GM23338 (cell line): Measurements from ENCODE around the gene TAC3.

Experiments
- EZH2 ChIP-seq: fragments of 200-600 bp; sonication (generic); IDR thresholded peaks from one replicate; pipeline ENCODE4 v1.8.0; 2017; ENCODE audit warnings: antibody characterized with exemption, mild to moderate bottlenecking, low read depth; ENCODE audit not compliant: unreplicated experiment
- EZH2phosphoT487 ChIP-seq: fragments of 200-600 bp; sonication (generic); IDR thresholded peaks from one replicate; pipeline ENCODE4 v1.8.1; 2018; ENCODE audit warnings: antibody characterized with exemption; ENCODE audit not compliant: unreplicated experiment
- JUNB ChIP-seq: IDR thresholded peaks from one replicate; pipeline ENCODE4 v1.6.1; 2016; ENCODE audit warnings: antibody characterized with exemption; ENCODE audit not compliant: unreplicated experiment
- POLR2AphosphoS5 ChIP-seq: IDR thresholded peaks from 2 replicates; pipeline ENCODE4 v1.6.1; 2016; ENCODE audit warnings: antibody characterized with exemption, low read depth
- TF ChIP-seq, protein P1 (sequence below): IDR thresholded peaks from one replicate; pipeline ENCODE4 v1.6.1; 2018; ENCODE audit warnings: antibody characterized with exemption; ENCODE audit not compliant: unreplicated experiment
- TF ChIP-seq, protein P2 (sequence below), 2 experiments: fragments of 200-600 bp in 1 of 2; sonication (generic) in 1 of 2; conservative IDR thresholded peaks; 2 replicates each; pipeline versions ENCODE4 v1.5.1 to v1.6.1; 2016 to 2017; ENCODE audit warnings: antibody characterized with exemption in 2 of 2, low read depth in 2 of 2, mild to moderate bottlenecking in 2 of 2, moderate library complexity in 1 of 2
- TF ChIP-seq, protein P3 (sequence below): IDR thresholded peaks from 2 replicates; pipeline ENCODE4 v1.6.1; 2016; ENCODE audit warnings: antibody characterized with exemption

DNA sequence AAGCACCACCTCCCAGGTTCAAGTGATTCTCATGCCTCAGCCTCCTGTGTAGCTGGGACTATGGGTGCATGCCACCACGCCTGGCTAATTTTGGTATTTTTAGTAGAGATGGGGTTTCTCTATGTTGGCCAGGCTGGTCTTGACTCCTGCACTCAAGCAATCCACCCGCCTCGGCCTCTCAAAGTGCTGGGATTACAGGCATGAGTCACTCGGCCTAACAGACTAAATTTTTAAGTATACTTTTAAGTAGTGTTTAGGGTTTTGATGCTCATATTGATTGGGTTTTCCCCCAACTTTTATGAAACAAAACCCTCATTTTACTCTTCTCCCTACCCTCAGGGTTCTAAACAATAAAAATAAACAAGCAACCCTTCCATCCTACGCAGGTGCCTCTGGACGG, 28.1 kb upstream of the TAC3 start:
- TF ChIP-seq JUNB (no peak), EZH2 (no peak), POLR2AphosphoS5 (no peak), EZH2phosphoT487 (no peak)
- TF ChIP-seq, protein P1, sequence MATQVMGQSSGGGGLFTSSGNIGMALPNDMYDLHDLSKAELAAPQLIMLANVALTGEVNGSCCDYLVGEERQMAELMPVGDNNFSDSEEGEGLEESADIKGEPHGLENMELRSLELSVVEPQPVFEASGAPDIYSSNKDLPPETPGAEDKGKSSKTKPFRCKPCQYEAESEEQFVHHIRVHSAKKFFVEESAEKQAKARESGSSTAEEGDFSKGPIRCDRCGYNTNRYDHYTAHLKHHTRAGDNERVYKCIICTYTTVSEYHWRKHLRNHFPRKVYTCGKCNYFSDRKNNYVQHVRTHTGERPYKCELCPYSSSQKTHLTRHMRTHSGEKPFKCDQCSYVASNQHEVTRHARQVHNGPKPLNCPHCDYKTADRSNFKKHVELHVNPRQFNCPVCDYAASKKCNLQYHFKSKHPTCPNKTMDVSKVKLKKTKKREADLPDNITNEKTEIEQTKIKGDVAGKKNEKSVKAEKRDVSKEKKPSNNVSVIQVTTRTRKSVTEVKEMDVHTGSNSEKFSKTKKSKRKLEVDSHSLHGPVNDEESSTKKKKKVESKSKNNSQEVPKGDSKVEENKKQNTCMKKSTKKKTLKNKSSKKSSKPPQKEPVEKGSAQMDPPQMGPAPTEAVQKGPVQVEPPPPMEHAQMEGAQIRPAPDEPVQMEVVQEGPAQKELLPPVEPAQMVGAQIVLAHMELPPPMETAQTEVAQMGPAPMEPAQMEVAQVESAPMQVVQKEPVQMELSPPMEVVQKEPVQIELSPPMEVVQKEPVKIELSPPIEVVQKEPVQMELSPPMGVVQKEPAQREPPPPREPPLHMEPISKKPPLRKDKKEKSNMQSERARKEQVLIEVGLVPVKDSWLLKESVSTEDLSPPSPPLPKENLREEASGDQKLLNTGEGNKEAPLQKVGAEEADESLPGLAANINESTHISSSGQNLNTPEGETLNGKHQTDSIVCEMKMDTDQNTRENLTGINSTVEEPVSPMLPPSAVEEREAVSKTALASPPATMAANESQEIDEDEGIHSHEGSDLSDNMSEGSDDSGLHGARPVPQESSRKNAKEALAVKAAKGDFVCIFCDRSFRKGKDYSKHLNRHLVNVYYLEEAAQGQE, result no peak
- TF ChIP-seq, protein P2, sequence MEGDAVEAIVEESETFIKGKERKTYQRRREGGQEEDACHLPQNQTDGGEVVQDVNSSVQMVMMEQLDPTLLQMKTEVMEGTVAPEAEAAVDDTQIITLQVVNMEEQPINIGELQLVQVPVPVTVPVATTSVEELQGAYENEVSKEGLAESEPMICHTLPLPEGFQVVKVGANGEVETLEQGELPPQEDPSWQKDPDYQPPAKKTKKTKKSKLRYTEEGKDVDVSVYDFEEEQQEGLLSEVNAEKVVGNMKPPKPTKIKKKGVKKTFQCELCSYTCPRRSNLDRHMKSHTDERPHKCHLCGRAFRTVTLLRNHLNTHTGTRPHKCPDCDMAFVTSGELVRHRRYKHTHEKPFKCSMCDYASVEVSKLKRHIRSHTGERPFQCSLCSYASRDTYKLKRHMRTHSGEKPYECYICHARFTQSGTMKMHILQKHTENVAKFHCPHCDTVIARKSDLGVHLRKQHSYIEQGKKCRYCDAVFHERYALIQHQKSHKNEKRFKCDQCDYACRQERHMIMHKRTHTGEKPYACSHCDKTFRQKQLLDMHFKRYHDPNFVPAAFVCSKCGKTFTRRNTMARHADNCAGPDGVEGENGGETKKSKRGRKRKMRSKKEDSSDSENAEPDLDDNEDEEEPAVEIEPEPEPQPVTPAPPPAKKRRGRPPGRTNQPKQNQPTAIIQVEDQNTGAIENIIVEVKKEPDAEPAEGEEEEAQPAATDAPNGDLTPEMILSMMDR (conservative IDR thresholded peaks at IDR 0.05; ENCODE audit: low read depth in 2 of 2), result no peak
- TF ChIP-seq, protein P3, sequence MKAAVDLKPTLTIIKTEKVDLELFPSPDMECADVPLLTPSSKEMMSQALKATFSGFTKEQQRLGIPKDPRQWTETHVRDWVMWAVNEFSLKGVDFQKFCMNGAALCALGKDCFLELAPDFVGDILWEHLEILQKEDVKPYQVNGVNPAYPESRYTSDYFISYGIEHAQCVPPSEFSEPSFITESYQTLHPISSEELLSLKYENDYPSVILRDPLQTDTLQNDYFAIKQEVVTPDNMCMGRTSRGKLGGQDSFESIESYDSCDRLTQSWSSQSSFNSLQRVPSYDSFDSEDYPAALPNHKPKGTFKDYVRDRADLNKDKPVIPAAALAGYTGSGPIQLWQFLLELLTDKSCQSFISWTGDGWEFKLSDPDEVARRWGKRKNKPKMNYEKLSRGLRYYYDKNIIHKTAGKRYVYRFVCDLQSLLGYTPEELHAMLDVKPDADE, result no peak
